Esophagus (tissue), 2 donors: ENCODE measurements around the gene CHMP2A. TPM values are rescaled to one million over a fixed set of nuclear protein-coding genes. Genes with fewer than 3 reads are reported as not detected.

ENCODE experiments used
- H3K27ac ChIP-seq, 2 donors: one replicate each; pipeline ENCODE4 v1.5.1; 2013; ENCODE audit warnings: low read depth in 2 of 2, mild to moderate bottlenecking in 2 of 2, inconsistent platforms in 1 of 2, low read length in 1 of 2, moderate library complexity in 1 of 2
- H3K27me3 ChIP-seq, 2 donors: one replicate each; pipeline ENCODE4 v1.6.1; 2013; ENCODE audit warnings: low read length in 2 of 2, control low read depth in 1 of 2, mild to moderate bottlenecking in 1 of 2; ENCODE audit not compliant: insufficient read depth in 2 of 2, control insufficient read depth in 1 of 2
- H3K36me3 ChIP-seq, 2 donors: one replicate each; pipeline ENCODE4 v1.6.1; 2013; ENCODE audit warnings: low read length in 1 of 2; ENCODE audit not compliant: control insufficient read depth in 2 of 2, insufficient read depth in 2 of 2
- H3K4me1 ChIP-seq, 2 donors: one replicate each; pipeline ENCODE4 v1.6.1; 2013; ENCODE audit warnings: low read length in 1 of 2; ENCODE audit not compliant: control insufficient read depth in 2 of 2, insufficient read depth in 2 of 2
- H3K4me3 ChIP-seq, 2 donors: one replicate each; pipeline ENCODE4 v1.5.1; 2013; ENCODE audit warnings: low read length in 2 of 2, mild to moderate bottlenecking in 2 of 2, low read depth in 1 of 2, moderate library complexity in 1 of 2
- H3K9me3 ChIP-seq, 2 donors: one replicate each; pipeline ENCODE4 v1.6.1; 2013; ENCODE audit warnings: mild to moderate bottlenecking in 2 of 2, low read depth in 1 of 2, low read length in 1 of 2, moderate library complexity in 1 of 2; ENCODE audit not compliant: control insufficient read depth in 2 of 2, insufficient read depth in 1 of 2
- WGBS, 2 donors: extraction: QIAGEN DNeasy Blood & Tissue Kit; methylation state at CpG; one replicate each; pipeline ENCODE4 v1.1.7; 2013; 5-methylcytosine and 5-hydroxymethylcytosine counted together
- polyA plus RNA-seq, 2 donors: library from polyadenylated mRNA; stranded (reverse); fragments of 200-250 nt; gene quantifications; one replicate each; pipeline ENCODE4 v1.2.3, GENCODE V29; 2013
- donor health status: healthy with polysubstance abuse.
- donor health status: Bipolar disorder and iron deficiency.

Gene CHMP2A
- polyA plus RNA-seq, 2 donors, result 174 to 262 TPM

DNA sequence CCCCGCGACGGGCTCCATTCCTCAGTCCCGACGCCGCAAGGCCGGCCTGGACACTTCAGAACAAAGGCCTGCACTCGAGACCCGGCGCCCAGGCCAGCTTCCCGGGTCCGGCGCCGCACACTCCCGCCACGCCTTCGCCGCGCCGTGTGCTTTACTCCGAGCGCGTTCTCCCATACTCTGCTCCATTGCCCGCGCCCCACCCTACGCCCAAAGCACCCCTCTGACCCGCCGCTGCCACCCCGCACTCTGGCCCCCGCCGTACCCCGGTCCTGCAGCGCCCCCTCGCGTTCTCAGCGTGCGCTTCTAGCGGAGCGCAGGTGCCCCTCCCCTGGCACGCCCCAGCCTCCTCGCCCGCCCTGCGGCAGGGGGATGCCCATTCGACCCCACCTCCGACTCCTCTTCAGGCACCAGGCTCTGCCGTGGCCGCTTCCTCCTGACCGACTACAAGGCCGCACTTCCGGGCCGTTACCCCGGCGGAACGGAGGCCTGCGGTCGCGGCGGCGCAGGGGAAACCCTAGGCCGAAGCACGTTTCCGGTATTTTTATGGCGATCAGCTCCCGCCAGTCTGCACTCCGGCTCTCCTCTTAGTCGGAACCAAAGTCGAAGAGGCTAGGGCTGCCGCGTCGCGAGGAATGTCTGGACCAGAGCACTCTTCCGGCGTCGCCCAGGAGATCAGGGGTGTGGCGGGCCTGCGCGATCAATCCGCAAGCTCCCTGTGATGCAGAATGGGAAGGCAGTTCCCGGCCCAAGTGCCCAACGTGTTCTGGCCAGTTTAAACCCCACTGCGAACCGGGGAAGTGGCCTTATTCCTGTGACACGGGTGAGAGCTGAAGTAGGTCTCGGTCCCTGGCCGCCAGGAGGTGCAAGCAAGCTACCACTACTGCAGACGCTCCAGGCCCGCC lies 35.3 kb downstream of the CHMP2A start, which contains the start of gene ZBTB45:
ZBTB45 (minus strand) TSS at position 456 of the 902 bp plus-strand sequence. CDS start 2,137 bp downstream, outside the sequence.
- peak within 1 kb of the TSS; percentile 99 for H3K27ac ChIP-seq
- no peaks in the 10 kb centered on the region for H3K9me3 ChIP-seq
- H3K4me3 ChIP-seq, result peak within 1 kb of the TSS; percentile 72 to 92
- no peaks in the 10 kb centered on the region for H3K27me3 ChIP-seq
- H3K36me3 ChIP-seq, result peaks cover 0 to 16% of the 10 kb centered on the region in 2 donors
- peaks cover 14 to 19% of the 10 kb centered on the region in 2 donors for H3K4me1 ChIP-seq
- WGBS, 2 donors, result 0 to 1% methylated on average over 86 to 87 of the region's 87 CpGs

DNA sequence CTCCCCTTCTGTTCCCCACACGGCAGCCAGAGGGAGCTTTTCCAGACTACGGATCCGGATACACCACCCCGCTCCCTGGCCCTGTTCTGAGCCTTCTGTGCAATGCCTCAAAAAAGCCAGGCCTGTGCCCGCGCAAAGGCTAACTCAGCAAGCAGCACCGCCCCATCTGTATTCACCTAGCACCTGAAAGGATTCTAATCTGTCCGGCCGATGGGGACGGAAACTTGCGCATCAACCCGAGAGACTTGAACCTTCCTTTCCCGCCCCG lies 35.9 kb downstream of the CHMP2A start:
- peak overlapping the region; percentile 72 to 92 for H3K4me3 ChIP-seq
- H3K36me3 ChIP-seq, result peaks cover 0 to 16% of the 10 kb centered on the region in 2 donors
- 0 to 1% methylated on average over 14 of the region's 14 CpGs for WGBS, 2 donors
- H3K9me3 ChIP-seq, result no peaks in the 10 kb centered on the region
- no peaks in the 10 kb centered on the region for H3K27me3 ChIP-seq
- peaks cover 17 to 23% of the 10 kb centered on the region in 2 donors for H3K4me1 ChIP-seq
- peak overlapping the region; percentile 99 for H3K27ac ChIP-seq

DNA sequence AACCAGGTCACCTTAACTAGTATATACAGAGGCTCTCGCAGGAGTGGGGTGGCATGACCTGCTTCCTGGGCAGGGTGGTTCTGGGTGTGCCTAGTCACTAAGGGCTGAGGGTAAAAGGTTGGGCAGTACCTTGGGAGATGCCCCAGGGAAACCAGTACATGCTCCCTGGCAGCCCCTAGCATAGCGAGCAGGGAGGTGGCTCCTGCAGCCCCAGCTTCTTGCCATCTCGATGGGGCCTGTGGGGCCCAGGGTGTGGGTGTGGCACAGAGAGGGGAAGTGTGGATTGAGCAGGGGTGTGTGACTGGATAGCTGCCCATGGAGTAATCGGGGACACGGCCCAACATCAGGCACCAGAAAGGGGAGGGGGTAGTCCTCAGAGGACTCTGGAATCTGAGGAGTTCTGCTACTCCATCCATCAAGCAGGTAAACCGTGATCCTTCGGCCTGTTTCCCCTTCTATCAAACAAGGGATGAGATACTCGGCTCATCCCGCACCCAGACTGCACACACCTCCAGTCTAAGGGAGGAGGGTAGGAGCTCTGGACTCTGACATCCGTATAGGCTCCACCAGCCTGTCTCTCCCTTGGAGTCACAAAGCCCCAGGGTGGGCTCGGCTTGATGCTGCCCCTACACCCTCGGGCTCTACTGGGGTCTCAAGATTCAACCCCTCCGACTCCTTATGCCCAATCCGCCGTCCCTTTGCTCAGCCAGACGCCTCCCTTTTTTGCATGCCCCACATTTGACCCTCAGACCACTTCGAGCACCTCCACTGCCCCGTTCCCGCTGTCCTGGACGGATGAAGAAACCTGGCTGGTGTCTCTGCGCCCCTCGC lies 36.4 kb downstream of the CHMP2A start:
- WGBS, 2 donors, result 6 to 10% methylated on average over 22 of the region's 22 CpGs
- H3K27ac ChIP-seq, result peak overlapping the region; percentile 99
- H3K9me3 ChIP-seq, result no peaks in the 10 kb centered on the region
- H3K27me3 ChIP-seq, result no peaks in the 10 kb centered on the region
- H3K4me1 ChIP-seq, result peaks cover 17 to 28% of the 10 kb centered on the region in 2 donors
- H3K36me3 ChIP-seq, result peaks cover 0 to 16% of the 10 kb centered on the region in 2 donors
- H3K4me3 ChIP-seq, result peak overlapping the region; percentile 72 to 92

DNA sequence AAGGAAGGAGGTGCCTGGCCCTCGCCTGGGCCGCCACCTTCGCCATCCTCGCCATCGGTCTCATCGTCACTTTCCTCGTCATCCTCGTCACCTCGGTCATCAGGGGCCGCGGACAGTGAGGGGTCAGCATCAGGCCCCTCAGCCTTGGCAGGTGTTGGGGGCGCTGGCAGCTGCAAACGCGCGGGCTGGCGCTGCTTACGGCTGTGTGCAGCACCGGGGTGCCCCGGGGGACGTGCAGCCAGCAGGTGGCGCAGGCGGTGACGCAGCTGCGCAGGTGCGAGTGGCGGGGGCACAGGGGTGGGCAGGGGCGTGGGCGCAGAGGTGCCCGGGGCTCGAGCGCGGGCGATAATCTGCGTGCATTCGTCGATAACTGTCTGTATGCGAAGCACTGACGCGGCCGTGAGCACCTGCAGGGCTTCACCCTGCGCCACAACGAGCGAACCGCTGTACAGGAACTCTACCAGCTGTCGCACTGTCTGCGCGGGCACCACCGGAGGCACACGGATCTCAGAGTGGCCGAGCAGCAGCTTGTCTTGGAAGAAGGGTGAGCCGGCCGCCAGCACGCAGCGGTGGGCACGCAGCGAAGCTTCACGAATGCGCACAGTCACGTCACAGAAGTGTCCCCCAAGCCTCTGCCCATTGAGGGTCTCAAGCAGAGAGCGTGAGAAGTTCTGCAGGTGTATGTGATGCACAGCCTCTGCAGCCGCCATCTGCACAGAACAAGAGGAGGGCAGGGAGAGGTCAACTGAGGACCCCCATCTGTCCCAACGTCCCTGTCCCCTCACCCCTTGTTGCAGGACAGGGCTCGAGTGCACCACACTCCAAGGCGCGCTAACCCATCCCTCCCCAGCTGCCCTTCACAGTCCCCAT lies 37.7 kb downstream of the CHMP2A start:
- peaks cover 0 to 16% of the 10 kb centered on the region in 2 donors for H3K36me3 ChIP-seq

DNA sequence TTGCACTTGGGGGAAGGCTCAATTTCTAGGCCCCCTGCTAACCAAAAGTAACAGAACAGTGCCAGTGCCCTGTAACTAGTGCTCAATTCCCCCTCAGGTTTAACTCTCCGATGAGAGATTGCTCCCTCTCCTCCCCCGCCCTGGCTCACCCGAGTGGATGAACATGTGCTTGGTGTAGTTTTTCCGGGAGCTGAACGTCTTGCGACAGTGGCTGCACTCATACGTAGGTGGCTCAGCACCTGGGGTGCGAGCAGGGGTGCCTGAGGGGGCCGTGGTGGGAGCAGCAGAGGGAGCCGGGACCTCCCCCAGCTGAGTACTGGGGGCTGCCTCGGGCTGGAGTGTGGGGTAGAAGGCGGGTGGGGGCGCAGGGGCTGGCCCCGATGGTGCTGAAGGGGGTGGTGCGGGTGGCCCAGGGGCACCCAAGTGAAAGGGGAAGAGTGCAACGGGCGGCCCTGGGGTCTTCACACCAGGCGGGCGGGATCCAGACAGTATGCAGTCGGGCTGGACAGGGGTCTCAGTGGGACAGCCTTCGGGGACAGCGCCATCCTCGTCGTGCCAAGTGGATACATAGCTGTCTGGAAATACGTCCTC lies 38.6 kb downstream of the CHMP2A start:
- Histone ChIP-seq H3K9me3 (no peaks in the 10 kb centered on the region), H3K36me3 (peaks cover 0 to 16% of the 10 kb centered on the region in 2 donors), H3K4me1 (peaks cover 17 to 35% of the 10 kb centered on the region in 2 donors), H3K27ac (no peak overlapping the region), H3K4me3 (no peak overlapping the region), H3K27me3 (no peaks in the 10 kb centered on the region)
- WGBS, 2 donors, result 87 to 90% methylated on average over 25 of the region's 25 CpGs

More for the DNA sequence above, 37.7 kb downstream of the CHMP2A start:
- 89 to 93% methylated on average over 64 to 65 of the region's 65 CpGs for WGBS, 2 donors
- Histone ChIP-seq H3K27ac (peak overlapping the region; percentile 99), H3K9me3 (no peaks in the 10 kb centered on the region), H3K27me3 (no peaks in the 10 kb centered on the region), H3K4me3 (no peak overlapping the region), H3K4me1 (peaks cover 17 to 34% of the 10 kb centered on the region in 2 donors)

DNA sequence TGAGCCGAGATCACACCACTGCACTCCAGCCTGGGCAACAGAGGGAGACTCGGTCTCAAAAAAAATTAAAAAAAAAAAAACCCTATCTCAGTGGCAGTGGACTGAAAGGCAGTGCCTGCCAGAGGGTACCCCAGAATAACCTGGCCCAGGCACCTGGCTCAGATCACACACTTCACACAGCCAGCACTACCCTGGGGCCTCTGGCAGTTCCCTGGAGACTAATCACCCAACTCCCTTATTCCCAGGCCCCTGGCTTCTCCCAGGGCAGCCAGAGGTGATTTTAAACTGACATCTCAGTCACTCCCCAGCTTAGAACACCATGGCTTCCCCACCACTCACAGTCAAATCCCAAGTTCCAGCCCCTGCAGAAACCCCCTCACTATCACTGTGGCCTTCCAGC lies 39.6 kb downstream of the CHMP2A start:
- no peaks in the 10 kb centered on the region for H3K9me3 ChIP-seq
- WGBS, 2 donors, result 91 to 93% methylated on average over 2 of the region's 2 CpGs
- H3K27me3 ChIP-seq, result no peaks in the 10 kb centered on the region
- no peak overlapping the region for H3K27ac ChIP-seq
- H3K4me3 ChIP-seq, result no peak overlapping the region
- peaks cover 17 to 35% of the 10 kb centered on the region in 2 donors for H3K4me1 ChIP-seq
- peaks cover 0 to 16% of the 10 kb centered on the region in 2 donors for H3K36me3 ChIP-seq

DNA sequence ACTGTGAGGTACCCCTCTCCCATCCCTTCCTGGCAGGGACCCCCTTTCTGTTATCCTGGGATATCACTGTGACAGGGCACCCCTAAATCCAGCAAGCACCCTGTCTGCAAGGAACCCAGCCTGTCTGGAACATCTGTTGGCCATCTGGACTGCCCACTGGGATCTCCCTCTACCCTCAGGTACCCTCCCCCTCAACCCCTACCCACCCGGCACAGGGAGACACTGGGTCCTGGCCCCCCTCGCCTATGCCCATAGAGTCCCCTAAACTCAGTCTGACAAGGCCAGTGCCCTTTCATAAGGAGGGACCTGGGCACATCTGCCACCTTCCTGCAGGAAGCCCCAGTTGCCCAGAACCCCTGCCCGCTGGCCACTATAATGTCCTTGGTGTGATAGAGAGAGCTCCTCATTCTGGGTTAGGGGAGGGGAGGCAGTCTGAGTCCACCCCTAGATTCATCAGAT lies 40.3 kb downstream of the CHMP2A start:
- 65 to 66% methylated on average over 3 of the region's 3 CpGs for WGBS, 2 donors
- H3K4me1 ChIP-seq, result peaks cover 17 to 35% of the 10 kb centered on the region in 2 donors
- peak overlapping the region in 1 of 2 donors; percentile 54 for H3K27ac ChIP-seq

DNA sequence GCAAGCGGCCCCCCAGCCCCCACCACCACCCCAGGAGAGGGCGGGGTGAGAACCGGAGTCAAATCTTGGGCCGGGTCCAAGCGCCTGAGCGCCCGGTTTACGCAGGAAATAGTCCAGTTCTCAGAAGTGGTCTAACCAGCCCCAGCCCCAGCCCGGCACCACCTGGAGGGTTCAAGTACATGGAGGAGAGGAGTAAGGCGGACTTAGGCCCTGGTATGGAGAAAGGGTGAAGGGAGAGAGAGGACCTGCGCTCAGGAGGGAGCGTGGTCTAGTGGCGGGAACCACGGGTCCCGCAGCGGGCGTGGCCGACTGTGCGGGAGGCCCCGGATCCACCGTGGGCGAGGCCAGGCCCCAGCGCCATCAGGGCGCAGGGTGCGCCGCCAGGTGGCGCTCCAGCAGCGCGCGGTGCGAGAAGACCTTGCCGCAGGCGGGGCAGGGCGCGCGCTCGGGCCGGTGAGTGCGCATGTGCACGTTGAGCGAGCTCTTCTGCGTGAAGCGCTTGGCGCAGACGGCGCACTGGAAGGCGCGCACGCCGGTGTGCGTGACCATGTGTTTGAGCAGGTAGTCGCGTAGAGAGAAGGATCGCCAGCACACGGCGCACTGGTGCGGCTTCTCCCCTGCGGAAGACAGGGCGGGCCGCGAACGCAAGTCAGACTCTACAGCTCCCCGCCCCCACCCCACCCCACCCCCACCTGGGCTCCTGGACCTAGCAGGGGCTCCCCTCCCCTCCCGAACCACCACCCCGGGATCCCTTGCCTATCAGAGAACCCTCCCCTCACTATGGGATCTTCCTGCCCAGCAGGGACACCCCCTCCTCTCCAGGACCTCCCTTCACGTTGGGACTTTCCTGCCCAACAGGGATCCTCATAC lies 41.0 kb downstream of the CHMP2A start:
- peaks cover 17 to 36% of the 10 kb centered on the region in 2 donors for H3K4me1 ChIP-seq
- peak overlapping the region; percentile 28 to 48 for H3K4me3 ChIP-seq
- H3K27me3 ChIP-seq, result no peaks in the 10 kb centered on the region
- H3K9me3 ChIP-seq, result no peaks in the 10 kb centered on the region
- WGBS, 2 donors, result 7 to 9% methylated on average over 60 to 66 of the region's 66 CpGs
- peak overlapping the region; percentile 49 to 75 for H3K27ac ChIP-seq
- peaks cover 0 to 16% of the 10 kb centered on the region in 2 donors for H3K36me3 ChIP-seq

More for the DNA sequence above, 40.3 kb downstream of the CHMP2A start:
- H3K9me3 ChIP-seq, result no peaks in the 10 kb centered on the region
- no peaks in the 10 kb centered on the region for H3K27me3 ChIP-seq
- H3K4me3 ChIP-seq, result peak overlapping the region; percentile 28 to 48
- peaks cover 0 to 16% of the 10 kb centered on the region in 2 donors for H3K36me3 ChIP-seq
